GM19467 (cell line): ENCODE measurements around the gene PTPN22.

Experiments
- ATAC-seq: cut with Tn5 transposase; IDR thresholded peaks from one replicate; pipeline ENCODE4 v1.9.1; 2021; ENCODE audit warnings: mild to moderate bottlenecking, moderate library complexity; ENCODE audit not compliant: unreplicated experiment

Gene PTPN22

GRCh38 chr1:113768916-113769600, 102.5 kb downstream of the PTPN22 start:
- no peak for ATAC-seq

GRCh38 chr1:113765306-113766230, 105.9 kb downstream of the PTPN22 start:
- no peak for ATAC-seq
